HG03575 (cell line): ENCODE results near the gene COL7A1.
"Not testable (repeated sequence)": the region's sequence is repeated elsewhere in the genome, so short reads cannot be mapped to it uniquely, and the experiment has no call there.

ENCODE experiments used
- ATAC-seq: cut with Tn5 transposase; IDR thresholded peaks from one replicate; pipeline ENCODE4 v1.9.1; 2021; ENCODE audit not compliant: unreplicated experiment, insufficient number of reproducible peaks, low FRiP score; ENCODE audit errors: extremely low read depth

Gene COL7A1

DNA sequence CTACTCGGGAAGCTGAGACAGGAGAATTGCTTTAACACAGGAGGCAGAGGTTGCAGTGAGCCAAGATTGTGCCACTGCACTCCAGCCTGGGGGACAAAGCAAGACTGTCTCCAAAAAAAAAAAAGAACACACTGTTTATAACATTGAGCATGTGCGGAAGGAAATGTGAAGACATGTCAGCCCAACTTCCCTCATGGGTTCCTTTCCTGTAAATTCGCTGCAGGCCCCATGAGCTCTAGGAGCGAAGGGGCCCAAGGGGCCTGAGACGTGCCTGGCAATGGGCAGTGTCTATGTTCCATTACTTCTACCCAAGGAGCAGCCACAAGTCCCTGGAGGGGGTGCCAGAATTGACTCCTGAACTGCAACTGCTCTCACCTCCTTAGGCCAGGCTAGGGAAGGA is 41.8 kb downstream of the COL7A1 start:
- no peak for ATAC-seq

DNA sequence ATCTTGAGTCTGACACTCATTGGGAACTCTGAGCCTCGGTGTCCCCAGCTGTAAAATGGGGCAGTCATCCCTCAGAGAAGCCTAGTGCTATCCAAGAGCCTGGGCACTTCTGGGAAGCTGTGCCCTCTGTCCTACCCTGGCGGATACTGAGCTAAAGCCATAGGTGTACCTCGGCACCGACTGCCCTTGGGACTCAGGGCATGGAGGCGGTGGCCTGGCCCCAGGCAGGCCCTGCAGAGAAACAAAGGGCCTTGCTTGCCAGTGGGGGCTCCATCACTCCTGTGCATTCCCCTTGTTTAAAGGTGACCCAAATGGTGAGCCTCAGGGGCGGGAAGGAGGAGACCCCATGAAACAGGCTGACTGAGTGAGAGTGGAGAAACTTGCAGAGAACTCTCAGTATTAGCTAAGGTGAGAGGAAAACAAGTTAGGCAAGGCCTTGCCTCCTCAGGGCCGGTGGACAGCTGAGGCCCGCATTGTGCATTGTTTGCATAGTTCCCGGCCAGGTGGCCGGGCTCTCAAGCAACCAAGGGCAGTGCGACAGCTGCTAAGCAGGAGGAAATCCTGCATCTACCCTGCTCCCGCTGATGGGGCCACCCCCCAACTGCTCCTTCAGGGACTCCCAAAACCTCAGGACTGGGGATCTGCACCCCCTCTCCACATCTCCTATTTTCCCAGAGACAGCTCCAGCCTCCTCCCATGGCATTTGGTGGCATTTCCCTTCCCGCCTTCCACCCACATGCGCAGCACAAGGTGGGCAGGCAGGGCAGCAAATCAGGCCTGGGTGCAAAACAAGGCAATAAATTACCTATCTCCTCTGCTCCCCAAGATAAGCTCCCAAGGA is 42.8 kb downstream of the COL7A1 start:
- no peak for ATAC-seq

DNA sequence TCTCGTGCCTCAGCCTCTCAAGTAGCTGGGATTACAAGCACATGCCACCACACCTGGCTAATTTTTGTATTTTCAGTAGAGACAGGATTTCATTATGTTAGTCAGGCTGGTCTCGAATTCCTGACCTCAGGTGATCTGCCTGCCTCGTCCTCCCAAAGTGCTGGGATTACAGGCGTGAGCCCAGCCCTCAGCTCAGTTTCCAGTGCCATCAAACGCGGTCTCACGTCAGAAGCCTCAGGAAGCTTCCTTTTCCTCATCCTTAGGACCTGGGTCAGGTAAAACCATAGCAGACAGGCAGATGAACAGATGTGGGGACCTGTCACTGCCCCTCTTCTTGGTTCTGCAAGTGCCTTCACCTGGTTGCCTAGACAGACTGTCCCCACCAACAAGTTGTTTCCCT is 43.5 kb downstream of the COL7A1 start:
- ATAC-seq = not testable (repeated sequence)

DNA sequence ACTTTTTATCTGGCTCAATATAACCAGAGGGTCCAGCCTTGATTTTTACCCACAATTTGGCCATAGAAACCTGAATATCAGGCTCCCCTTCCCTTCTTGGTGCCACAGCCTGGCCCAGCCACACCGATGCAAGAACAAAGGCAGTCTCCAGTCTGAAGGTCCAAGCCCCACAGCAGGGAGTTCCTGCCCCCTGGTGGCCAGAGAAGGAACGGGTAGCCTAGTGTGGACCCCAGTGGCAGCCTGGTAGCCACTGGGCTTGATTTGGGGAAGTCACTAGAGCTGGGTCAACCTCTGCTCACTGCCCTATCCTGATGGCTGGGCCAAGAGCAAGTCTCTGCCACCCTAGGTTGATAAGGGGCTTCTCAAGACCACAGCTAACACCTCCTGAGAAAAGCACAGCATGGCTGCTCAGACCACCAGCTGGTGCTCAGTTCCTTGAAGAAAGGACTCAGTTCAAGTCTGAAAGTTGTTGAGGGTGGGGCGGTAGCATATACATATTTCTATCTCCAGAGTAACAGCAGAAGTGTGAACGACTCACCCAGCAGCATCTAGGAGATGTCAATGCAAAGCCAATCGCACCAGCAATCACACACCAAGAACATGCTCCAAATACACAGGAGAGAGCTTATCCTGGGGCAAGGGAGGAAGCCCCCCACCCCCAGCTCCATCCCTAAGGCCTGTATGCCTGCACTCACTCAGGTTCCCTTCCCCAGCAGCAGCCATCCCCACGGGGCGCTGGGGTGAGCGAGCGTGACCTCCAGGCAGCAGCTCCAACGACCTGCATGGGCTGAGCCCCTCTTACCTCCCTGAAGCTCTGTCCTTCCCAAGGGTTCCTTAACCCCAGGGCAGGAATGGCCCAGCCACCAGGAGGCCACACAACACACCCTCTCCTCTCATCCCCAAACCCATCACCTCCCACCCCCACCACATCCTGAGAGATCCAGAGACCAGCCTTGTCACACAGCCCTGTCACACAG is 46.1 kb downstream of the COL7A1 start:
- no peak for ATAC-seq

DNA sequence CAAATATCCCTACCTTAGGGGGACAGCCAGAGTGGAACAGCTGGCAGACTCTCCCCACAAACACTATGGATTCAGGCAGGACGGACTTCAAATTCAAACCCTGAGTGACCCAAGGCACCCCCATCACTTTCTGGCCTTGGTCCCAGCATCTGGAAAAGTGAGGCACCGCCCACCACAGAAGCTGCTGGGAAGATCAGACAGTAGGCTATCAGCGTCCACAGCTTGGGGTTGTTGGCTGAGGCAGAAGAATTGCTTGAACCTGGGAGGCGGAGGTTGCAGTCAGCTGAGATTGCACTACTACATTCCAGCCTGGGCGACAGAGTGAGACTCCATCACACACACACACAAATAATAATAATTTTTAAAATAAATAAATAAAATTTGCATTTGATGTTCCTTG is 47.0 kb downstream of the COL7A1 start:
- no peak for ATAC-seq

DNA sequence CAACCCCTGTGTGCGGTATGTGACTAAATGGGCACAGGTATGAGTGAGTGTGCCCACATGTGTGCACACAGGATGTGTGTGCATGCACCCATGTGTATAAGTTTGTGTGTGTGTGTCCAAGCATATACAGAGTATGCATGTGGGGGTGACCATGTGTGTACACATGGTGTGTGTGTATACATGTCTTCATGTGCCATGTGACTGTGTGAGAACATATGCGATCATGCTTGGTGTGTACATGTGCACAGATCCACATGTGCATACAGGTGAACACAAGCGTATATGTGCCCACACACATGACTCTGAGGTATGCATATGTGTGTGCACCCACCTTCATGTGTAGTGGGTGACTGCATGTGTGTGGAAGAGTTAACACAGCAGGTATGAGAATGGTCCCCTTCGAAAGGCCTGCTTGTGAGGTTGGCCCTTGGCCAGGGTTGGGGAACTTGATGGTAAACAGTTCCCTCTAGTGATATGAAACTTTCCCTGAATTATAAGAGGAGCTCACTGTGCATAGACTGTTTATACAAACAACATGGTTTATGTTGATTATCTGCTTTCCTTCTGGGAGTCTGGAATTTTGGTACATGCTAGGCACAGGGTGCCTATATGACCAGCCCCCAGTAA is 48.8 kb downstream of the COL7A1 start:
- ATAC-seq = no peak

DNA sequence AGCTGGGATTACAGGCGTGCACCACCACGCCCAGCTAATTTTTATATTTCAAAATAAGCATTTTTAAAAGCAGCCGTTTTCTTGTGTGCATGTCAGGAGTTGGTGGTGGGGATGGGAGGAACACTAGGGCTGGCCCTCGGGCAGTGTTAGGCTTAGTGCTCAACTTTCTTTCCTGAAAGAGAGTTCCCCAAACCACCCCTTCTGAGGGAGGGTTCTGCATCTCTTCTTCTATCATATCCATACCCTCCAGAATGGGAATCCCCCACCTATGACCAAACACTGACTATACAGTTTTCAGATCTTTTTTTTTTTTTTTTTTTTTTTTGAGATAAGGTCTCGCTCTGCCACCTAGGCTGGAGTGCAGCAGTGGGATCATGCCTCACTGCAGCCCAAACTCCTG is 51.0 kb downstream of the COL7A1 start:
- ATAC-seq = no peak

DNA sequence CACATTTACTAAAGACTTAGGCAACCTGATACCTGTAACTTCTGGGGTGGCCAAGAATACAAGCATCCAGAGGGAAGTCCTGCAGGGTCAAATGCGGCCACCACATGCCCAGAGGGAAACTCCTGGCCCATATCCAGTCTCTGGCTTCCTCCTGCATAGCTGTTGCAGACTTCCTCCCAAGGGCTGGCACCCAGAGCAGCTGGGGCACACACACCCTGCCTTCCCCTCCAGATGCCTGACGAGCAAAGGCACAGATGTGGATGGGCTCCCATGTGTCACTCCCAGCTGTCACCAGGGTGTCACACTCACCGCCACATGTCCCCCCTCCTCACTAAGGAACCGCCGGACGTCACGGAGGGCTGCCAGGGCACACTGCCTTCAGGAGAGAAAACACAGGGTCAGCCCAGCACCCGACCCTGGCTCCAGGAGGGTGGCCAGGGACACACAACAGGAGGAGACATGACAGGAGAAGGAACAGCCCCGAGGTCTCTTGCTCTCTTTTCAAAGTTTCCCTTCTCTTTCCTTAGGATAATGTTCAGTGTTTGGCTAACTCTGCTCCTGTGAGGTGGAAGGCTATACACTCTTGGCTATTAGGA is 51.8 kb downstream of the COL7A1 start:
- no peak for ATAC-seq

DNA sequence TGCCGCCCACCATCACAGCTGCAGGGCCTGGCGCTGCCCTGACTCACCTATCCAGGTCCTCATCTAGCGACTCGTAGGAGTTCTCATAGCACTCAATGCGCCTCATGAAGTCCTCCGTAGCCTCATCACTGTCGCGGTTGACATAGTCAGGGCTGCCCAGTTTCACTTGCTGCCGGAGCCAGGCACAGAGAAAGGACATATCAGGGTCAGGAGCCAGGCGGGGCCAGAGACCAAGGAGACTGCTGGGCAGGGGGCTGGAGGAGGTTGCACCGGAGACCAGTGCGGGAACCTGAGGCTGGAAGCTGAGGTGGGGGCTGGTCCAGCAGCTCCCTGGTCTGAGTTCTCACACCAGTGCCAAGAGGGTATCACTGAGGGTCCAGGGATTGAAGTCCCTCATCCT is 56.7 kb downstream of the COL7A1 start:
- no peak for ATAC-seq

DNA sequence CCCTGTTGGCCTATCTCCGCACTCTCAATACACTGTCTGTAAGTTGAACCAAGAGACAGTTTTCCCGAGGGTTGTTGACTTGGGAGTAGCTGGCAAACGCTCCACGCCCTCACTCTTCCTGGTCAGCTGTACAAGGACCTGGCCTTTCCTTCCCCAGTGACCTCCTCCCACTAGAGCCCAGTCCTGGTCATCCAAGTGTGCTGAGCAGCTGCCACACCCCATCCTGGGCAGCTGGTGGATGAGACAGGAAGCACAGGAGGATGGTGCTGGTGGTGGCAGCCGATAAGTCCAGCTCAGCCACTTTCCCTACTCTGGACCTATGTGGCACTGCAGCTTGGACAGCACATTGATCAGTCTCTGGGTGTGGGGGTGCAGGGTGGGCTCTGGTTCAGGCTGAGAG is 58.3 kb downstream of the COL7A1 start:
- ATAC-seq = no peak

DNA sequence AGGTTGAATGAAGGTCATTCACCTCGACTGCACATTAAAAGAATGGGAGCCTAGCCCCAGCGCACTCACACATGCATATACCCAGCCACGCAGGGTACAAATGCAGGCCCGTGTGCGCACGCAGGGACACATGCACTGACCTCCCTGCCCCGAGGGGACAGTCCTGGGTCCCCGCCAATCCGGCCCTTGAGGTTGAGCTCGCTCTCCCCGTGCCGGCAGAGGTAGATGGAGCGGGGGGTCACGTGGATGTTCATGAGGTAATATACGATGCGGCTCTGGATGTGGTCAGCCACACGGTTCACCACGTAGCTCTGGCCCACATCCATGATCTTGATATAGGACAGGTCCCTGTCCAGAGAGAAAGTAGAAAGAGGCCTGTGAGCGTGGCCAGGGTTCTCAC is 59.0 kb downstream of the COL7A1 start:
- no peak for ATAC-seq

DNA sequence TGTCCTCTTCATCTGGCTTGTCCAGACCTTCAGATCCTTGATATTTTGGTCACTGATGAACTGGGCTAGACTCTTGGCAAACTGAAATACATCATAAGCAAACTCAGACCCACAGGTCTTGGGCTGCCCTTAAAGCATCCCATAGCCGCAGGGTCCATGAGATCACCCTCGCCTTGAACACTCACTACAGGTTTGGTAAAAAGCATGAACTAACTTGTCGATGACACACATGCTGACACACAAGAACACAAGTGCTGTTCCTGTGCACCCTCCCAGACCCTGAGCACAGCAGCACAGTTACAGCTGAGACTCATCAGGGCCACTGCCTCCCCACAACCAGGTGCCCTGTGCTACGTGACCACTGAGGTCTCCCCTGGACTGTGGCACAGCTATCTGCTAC is 59.6 kb downstream of the COL7A1 start:
- ATAC-seq = no peak

DNA sequence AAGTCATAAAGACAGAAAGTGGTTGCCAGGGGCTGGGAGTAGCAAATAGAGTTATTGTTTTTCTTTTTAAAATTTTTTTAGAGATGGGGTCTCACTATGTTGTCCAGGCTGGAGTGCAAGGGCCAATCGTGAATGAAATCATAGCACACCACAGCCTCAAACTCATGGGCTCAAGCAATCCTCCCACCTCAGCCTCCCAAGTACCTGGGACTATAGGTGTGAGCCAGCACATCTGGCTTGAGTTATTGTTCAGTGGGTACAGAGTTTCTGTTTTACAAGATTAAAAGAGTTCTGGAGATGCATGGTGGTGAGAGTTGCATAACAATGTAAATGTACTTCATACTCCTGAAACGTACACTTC is 62.2 kb downstream of the COL7A1 start:
- no peak for ATAC-seq

DNA sequence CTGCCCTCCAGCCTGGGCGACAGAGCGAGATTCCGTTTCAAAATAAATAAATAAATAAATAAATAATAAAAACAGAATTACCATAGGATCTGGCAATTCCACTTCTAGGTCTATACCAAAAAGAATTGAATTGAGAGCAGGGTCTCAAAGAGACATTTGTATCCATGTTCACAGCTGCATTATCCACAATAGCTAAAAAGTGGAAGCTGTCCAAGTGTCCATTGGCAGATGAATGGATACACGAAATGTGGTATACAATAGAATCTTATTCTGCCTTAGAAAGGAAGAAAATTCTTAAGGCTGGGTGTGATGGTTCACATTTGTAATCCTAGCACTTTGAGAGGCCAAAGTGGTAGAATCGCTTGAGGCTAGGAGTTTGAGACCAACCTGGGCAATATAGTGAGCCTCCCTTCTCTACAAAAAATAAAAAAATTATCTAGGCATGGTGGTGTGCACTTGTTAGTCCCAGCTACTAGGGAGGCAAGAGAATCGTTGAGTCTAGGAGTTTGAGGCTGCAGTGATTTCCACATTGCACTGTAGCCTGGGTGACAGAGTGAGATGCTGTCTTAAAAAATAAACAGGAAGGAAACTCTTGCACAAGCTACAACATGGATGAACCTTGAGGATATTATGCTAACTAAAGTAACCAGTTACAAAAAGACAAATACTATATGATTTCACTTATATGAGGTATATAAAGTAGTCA is 62.7 kb downstream of the COL7A1 start:
- ATAC-seq = no peak

DNA sequence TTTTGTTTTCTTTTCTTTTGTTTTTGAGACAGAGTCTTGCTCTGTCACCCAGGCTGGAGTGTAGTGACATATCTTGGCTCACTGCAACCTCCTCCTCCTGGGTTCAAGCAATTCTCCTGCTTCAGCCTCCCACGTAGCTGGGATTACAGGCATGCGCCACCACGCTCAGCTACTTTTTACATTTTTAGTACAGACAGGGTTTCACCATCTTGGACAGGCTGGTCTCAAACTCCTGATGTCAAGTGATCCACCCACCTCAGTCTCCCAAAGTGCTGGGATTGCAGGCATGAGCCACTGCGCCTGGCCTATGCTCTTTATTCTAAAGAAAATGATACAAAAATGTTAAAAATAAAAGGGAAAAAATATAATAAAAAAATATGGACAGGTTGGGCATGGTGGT is 64.4 kb downstream of the COL7A1 start:
- not testable (repeated sequence) for ATAC-seq

DNA sequence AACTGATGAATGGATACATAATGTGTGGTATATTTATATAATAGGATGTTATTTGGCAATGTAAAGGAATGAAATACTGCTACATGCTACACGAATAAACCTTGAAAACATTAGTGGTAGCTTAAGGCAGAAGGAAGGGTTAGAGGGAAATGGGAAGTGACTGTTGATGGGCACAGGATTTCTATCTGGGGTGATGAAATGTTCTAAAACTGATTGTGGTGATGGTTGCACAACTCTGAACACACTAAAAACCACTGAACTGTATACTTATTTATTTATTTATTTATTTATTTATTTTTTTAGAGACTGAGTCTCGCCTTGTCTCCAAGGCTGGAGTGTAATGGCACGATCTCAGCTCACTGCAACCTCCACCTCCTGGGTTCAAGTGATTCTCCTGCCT is 66.4 kb downstream of the COL7A1 start:
- no peak for ATAC-seq

DNA sequence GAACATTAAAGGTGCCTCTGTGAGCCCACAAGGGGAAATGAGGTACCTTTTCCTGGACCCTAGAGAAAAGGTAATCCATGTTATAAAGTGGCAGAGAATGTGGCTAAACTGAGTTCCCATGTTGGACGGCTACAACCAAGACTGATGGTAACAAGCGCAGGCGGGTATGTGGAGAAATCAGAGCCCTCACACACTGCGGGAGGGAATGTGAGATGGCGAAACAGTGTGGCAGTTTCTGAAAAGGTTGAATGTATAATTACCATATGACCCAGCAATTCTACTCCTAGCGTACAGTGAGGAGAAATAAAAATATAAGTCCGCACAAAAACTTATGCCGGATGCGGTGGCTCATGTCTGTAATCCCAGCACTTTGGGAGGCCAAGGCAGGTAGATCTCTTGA is 67.1 kb downstream of the COL7A1 start:
- no peak for ATAC-seq

DNA sequence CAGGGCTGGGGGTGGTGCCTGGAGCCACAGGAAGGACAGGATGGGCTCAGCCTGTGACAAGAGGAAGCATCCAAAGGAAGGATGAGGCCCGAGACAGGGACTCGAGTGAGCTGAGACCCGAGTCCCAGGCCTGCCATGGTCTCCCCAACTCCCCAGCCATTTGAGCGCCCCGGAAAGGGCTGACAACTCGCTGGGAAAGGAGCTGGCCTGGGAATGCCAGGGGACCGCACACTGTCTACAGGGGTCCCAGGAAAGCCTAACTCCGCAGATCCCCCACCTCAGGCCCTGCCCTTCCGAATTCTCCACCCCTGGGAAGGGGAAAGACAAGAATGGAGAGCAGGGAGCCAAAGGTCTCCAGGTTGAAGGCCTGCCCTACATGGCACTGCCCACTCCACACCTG is 70.2 kb downstream of the COL7A1 start:
- no peak for ATAC-seq

DNA sequence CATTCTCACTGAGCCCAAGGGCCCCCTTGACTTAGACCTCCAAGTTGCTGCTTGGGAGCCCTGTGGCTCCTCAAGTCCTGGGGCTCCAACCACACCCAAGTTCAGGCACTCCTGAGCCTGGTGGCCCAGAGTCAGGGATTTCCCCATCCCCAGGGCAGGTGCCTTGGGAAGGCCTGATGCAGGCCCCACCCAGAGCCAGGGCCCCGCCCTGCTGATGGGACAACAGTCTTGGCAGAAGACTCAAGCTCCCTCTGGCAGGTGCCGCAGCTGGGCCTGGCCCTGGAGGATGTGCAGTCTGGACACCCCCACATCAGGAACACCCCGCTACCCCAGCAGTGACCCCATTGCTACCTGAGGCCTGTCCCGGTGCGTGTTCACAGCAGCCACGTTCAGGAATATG is 73.5 kb downstream of the COL7A1 start:
- ATAC-seq = no peak
